ENCODE results near the gene TSHZ2.

DNA sequence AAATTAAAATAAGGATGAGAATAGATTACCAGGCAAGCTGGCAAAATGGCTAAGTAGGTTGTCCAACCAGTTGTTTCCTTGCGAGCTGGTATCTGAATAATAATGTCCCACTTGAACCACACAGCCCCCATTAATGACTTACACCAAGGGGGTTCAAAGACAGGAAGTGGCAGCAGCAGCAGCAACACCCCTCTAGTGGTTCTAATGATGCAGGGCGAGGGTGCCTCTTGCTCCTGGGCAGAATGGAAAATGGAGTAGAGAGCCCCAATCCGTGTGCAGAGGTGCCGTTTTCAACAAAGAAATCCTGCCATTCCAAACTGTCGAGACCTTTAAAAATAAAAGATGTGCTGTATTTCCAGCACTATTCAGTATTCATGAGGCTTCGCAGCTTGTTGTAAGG, 218.1 kb downstream of the TSHZ2 start:
- TF ChIP-seq POLR2AphosphoS5 (IDR thresholded peaks at IDR 0.05; ENCODE audit: low read depth, low read length): no peak
- no peak for TF ChIP-seq SIN3A (IDR thresholded peaks at IDR 0.05; ENCODE audit: borderline replicate concordance, insufficient read depth, low read length)
- TF ChIP-seq, protein P1, sequence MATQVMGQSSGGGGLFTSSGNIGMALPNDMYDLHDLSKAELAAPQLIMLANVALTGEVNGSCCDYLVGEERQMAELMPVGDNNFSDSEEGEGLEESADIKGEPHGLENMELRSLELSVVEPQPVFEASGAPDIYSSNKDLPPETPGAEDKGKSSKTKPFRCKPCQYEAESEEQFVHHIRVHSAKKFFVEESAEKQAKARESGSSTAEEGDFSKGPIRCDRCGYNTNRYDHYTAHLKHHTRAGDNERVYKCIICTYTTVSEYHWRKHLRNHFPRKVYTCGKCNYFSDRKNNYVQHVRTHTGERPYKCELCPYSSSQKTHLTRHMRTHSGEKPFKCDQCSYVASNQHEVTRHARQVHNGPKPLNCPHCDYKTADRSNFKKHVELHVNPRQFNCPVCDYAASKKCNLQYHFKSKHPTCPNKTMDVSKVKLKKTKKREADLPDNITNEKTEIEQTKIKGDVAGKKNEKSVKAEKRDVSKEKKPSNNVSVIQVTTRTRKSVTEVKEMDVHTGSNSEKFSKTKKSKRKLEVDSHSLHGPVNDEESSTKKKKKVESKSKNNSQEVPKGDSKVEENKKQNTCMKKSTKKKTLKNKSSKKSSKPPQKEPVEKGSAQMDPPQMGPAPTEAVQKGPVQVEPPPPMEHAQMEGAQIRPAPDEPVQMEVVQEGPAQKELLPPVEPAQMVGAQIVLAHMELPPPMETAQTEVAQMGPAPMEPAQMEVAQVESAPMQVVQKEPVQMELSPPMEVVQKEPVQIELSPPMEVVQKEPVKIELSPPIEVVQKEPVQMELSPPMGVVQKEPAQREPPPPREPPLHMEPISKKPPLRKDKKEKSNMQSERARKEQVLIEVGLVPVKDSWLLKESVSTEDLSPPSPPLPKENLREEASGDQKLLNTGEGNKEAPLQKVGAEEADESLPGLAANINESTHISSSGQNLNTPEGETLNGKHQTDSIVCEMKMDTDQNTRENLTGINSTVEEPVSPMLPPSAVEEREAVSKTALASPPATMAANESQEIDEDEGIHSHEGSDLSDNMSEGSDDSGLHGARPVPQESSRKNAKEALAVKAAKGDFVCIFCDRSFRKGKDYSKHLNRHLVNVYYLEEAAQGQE (IDR thresholded peaks at IDR 0.05; ENCODE audit: insufficient read depth in 1 of 2, low read depth in 2 of 2, low read length in 2 of 2): no peak
- TF ChIP-seq FOXP2 (optimal IDR thresholded peaks at IDR 0.05; ENCODE audit: borderline replicate concordance, extremely low read depth, extremely low read length, insufficient read depth): no peak
- no peak for TF ChIP-seq TAF1 (IDR thresholded peaks at IDR 0.05; ENCODE audit: borderline replicate concordance, insufficient read depth, low read length)

All from PFSK-1 (cell line).